LNCaP clone FGC (cell line): Measurements from ENCODE around the gene FAM25A.

Experiments
- DNase-seq: peaks from one replicate; pipeline ENCODE4 v3.0.0-alpha.2; 2011; ENCODE audit warnings: low read depth
- H3K4me3 ChIP-seq: 2 replicates; pipeline ENCODE4 v1.5.1; 2011; ENCODE audit warnings: mild to moderate bottlenecking, low read depth, low read length, control low read depth
- TF ChIP-seq, protein P1 (sequence below): IDR thresholded peaks from 2 replicates; pipeline ENCODE4 v1.5.1; 2012; ENCODE audit warnings: mild to moderate bottlenecking; ENCODE audit not compliant: control insufficient read depth, insufficient read depth; ENCODE audit errors: extremely low read depth

FAM25A gene

DNA sequence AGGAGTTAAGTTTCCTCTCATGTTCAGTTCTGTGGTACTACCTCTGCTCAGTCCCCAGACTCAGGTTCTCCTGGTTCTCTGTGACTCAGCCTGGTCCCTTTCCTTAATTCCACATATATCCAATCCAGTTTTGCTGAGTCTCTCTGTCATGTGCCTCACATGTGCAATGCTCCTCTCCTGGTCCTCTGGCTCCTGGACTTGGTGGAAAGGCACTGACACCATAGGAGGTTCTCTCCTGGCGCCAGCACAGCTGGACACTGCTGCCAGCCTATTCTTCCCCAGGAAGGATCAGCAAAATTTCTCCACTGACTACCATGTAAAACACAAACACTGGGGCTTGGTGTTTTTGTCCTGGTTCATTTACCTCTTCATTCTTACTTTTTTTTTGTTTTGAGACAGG, 46.8 kb downstream of the FAM25A start:
- TF ChIP-seq, protein P1, sequence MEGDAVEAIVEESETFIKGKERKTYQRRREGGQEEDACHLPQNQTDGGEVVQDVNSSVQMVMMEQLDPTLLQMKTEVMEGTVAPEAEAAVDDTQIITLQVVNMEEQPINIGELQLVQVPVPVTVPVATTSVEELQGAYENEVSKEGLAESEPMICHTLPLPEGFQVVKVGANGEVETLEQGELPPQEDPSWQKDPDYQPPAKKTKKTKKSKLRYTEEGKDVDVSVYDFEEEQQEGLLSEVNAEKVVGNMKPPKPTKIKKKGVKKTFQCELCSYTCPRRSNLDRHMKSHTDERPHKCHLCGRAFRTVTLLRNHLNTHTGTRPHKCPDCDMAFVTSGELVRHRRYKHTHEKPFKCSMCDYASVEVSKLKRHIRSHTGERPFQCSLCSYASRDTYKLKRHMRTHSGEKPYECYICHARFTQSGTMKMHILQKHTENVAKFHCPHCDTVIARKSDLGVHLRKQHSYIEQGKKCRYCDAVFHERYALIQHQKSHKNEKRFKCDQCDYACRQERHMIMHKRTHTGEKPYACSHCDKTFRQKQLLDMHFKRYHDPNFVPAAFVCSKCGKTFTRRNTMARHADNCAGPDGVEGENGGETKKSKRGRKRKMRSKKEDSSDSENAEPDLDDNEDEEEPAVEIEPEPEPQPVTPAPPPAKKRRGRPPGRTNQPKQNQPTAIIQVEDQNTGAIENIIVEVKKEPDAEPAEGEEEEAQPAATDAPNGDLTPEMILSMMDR = no peak
- no peak for DNase-seq
- no peak overlapping the region for H3K4me3 ChIP-seq

- no peak for DNase-seq
- TF ChIP-seq, protein P1 = no peak
- H3K4me3 ChIP-seq = no peak overlapping the region
Measured at GRCh38 chr10:87068281-87068680, 48.2 kb downstream of the FAM25A start.

DNA sequence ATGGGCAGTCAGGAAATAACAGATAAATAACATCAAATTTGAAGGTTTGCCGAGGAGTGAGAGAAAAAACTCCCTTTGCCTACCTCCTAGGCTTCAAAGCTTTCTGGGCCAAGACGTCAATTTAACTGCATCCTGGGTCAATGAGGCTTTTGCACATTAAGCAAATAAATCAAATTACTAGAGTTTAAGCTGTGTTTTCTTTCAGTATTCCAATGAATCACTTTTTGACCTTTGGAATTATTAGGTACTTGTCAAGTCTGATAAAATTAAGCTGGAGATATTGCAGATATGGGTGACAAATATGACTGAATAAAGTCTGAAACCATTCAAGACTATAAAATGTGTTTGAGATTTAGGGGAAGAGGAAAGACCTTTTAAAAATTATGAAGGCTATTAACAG, 52.4 kb downstream of the FAM25A start:
- no peak for DNase-seq
- H3K4me3 ChIP-seq = no peak overlapping the region
- TF ChIP-seq, protein P1 = no peak
